Measurements from ENCODE around the gene SLC9A1. TPM values are rescaled to one million over a fixed set of nuclear protein-coding genes. Genes with fewer than 3 reads are reported as not detected.
"Not testable (repeated sequence)": the region's sequence is repeated elsewhere in the genome, so short reads cannot be mapped to it uniquely, and the experiment has no call there.

The SLC9A1 gene
- polyA plus RNA-seq (ENCODE audit: insufficient read length in 12 of 12), result 10 to 100 TPM in 11 of 12 donors, not detected in 1; 11.4 to 39.4 (median 15.3) TPM
- long read RNA-seq, donor 1, partial matches to known transcripts, result 7 of 8 reads
- long read RNA-seq, donor 1, other reads (novel, unspliced or antisense), result 0 of 8 reads
- long read RNA-seq, donor 2, full-length matches to known transcripts, result 1 of 1 reads
- long read RNA-seq, donor 2, partial matches to known transcripts, result 0 of 1 reads
- long read RNA-seq, donor 2, other reads (novel, unspliced or antisense), result 0 of 1 reads
- long read RNA-seq, donor 3, full-length matches to known transcripts, result 1 of 1 reads
- long read RNA-seq, donor 3, partial matches to known transcripts, result 0 of 1 reads
- long read RNA-seq, donor 3, other reads (novel, unspliced or antisense), result 0 of 1 reads
- long read RNA-seq, donor 4, full-length matches to known transcripts, result 2 of 2 reads
- long read RNA-seq, donor 4, partial matches to known transcripts, result 0 of 2 reads
- long read RNA-seq, donor 4, other reads (novel, unspliced or antisense), result 0 of 2 reads
- long read RNA-seq, donor 5, partial matches to known transcripts, result 7 of 13 reads
- long read RNA-seq, donor 5, other reads (novel, unspliced or antisense), result 6 of 13 reads
- long read RNA-seq, donor 6, result 0 reads
- long read RNA-seq, donor 7, result 0 reads
- long read RNA-seq, donor 8, full-length matches to known transcripts, result 1 of 1 reads
- long read RNA-seq, donor 8, partial matches to known transcripts, result 0 of 1 reads
- long read RNA-seq, donor 8, other reads (novel, unspliced or antisense), result 0 of 1 reads
- long read RNA-seq, donor 9, result 0 reads
- long read RNA-seq, donor 10, full-length matches to known transcripts, result 2 of 2 reads
- long read RNA-seq, donor 10, partial matches to known transcripts, result 0 of 2 reads
- long read RNA-seq, donor 10, other reads (novel, unspliced or antisense), result 0 of 2 reads
- long read RNA-seq, donor 11, result 0 reads

GRCh38 chr1:27154991-27155781, at the start of gene SLC9A1:
TSS of gene SLC9A1 (minus strand) at chr1:27155125. CDS start at chr1:27154334, 791 bp downstream.
- peak; percentile 96 for DNase-seq

DNA sequence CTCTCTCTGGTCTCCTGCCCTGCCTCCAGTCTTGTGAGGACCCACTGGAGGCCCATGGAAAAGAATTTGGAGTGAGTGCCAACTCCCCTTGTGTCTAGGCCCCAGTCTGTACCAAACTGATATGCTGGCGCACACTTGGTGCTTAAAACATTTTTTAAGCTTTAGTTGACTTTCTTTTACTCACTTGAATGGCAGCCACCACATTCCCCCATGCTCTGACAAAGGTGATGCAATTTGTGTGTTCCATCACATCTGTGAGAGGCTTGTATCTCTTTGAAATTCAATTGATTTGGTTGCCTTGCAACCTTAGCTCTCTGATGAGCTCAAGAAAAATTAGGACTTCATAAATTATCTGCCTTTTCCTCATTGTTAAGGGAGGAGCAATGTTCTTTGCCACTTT, 49.0 kb upstream of the SLC9A1 start:
- DNase-seq, result no peak

DNA sequence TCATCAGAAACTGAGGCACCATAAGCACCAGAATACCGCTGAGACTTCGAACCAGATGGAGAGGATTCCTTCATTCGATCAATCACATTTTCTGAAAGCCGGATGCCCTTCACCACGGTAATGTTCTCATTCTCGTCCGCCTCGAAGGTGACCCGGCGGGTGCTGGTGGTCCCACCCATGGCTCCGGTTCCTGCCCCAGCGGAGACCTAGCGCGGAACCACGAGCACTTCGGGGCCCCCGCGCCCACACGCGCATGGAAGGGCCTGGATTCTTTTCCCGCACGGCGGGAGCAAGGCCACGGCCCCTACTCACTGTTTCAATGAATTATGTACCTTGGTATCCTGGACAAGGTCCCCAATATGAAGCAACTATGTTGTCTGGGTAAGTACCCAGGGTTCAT, 46.4 kb upstream of the SLC9A1 start:
- no peak for DNase-seq

DNA sequence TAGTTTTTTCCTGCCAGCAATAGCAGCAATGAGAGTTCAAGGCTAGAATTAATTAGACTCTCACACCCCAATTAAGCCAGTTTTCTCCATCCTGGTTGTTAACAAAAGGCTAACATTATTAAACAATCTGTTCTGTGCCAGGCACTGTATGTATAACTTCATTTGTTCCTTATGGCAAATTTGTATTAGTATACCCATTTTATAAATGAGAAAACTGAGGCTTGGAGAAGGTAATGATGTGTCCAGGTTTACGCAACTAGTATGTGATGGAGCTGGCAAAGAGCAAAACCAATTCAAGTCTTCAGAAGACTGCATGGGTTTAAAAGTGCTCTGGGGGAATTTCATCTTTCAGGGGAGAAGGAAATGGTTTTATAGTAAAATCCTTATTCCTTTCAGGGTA, 38.3 kb upstream of the SLC9A1 start:
- DNase-seq, result no peak

DNA sequence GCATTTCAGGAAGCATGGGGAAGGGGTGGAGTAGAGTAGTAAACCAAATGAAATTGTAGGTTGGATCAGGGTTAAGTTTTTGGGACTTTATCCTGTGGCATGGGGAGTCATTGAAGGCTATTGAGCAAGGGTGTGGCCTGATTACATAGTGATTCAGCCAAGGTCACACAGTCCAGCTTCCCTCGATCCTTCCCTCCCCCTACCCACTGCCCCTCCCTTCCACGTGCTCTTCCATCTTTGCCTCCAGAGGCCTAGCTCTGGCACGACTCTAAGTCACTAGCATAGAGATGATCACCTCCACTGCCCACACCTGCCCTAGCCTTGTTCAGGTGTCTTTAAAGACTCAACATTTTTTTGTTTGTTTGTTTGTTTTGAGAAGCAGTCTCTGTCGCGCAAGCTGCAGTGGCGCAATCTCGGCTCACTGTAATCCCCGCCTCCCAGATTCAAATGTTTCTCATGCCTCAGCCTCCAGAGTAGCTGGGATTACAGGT, 37.2 kb upstream of the SLC9A1 start:
- DNase-seq, result no peak

GRCh38 chr1:27184665-27185064, 29.7 kb upstream of the SLC9A1 start:
- not testable (repeated sequence) for DNase-seq

DNA sequence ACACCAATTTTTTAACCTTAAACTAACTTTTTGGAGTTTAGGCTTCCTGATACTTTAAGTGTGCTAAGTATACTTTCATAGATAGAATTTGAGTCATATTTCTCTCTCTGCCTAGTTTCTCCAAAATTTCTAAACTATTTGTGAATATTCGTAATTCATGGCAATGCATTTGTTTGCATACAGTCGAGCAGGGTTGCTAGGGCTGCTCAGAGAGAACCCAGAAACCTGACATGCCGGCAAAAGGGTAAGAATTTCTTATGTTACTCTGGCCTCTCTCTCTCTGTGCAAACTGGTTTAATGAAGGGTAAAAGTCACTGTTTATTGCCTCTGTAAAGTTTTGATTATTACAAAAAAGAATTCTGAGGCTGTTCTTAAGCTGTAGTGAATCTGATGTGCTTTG, 25.1 kb upstream of the SLC9A1 start:
- DNase-seq, result no peak

DNA sequence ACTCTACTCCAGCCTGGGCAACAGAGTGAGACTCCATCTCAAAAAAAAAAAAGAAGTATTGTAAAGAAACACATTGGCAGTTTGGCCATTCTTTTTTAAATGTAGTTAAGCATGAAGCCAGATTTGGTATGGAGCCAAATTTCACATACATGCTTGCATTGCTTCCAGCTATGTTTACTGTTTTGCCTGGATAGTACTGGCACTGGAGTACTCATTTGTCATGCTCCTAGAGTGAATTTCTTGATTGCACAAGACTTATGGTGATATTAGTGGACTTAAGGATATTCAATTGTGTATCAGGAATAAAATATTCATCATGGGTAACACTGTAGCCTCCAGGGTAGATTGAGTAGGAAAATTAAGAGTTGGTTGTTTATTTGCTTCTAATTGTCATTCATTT, 24.5 kb upstream of the SLC9A1 start:
- no peak for DNase-seq

DNA sequence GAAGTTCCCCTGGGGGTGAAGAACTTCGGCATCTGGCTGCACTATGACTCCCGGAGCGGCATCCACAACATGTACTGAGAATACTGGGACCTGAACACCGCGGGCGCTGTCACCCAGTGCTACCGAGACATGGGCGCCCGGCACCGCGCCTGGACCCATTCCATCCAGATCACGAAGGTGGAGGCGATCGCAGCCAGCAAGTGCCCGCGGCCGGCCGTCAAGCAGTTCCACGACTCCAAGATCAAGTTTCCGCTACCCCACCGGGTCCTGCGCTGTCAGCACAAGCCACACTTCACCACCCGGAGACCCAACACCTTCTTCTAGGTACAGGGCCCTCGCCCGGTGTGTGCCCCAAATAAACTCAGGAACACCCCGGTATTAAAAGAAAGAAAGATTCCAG, 22.0 kb upstream of the SLC9A1 start:
- no peak for DNase-seq

DNA sequence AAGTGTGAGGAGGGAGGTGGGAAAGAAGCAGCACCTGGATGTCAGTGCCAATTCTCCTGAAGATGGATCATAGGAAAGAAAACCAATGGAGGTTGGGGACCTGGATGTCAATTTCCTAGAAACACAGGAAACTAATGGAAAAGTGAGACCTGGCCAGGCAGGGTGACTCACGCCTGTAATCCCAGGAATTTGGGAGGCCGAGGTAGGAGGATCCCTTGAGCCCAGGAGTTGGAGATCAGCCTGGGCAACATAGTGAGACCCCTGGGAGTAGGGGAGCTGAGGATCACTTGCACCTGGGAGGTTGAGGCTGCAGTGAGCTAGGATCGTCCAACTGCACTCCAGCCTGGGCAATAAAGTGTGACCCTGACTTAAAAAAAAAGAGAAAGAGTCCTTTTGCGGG, 21.4 kb upstream of the SLC9A1 start:
- no peak for DNase-seq

DNA sequence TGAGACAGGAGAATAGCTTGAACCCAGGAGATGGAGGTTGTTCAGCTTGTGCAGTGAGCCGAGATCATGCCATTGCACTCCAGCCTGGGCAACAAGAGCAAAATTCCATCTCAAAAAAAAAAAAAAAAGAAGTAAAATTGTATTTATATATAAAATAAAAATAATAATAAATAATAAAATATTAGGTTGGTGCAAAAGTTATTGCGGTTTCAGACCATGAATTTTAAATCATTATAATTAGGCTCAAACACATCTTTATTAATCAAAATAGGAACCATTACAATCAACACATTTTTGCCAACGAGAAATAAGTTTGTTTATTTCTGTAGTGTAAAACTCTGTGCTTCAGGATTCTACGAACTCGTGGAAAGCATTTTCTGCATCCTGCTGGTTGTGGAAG, 18.1 kb upstream of the SLC9A1 start:
- DNase-seq, result not testable (repeated sequence)

- DNase-seq, result no peak
Observed at GRCh38 chr1:27166929-27167328, 12.0 kb upstream of the SLC9A1 start.

DNA sequence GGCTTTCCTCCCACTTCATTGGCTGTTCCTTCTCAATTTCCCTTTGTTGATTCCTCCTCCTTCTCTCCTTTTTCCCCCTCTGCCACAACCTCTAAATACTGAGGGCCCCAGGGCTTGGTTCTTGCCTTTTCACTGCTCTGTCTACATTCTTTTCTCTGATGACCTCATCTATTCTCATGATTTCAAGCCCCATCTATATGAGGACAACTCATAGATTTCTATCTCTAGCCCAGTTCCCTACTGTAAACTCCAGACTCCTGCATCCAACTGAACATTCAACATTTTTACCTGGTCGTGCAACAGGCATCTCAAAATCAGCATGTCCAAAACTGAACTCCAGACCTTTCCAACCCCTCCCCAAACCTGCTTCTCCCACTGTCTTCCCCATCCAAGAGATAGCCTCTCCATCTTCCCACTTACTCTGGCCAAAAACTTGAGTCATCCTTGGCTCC, 11.5 kb upstream of the SLC9A1 start:
- DNase-seq, result no peak

- no peak for DNase-seq
Observed at GRCh38 chr1:27163093-27163492, 8.2 kb upstream of the SLC9A1 start.

DNA sequence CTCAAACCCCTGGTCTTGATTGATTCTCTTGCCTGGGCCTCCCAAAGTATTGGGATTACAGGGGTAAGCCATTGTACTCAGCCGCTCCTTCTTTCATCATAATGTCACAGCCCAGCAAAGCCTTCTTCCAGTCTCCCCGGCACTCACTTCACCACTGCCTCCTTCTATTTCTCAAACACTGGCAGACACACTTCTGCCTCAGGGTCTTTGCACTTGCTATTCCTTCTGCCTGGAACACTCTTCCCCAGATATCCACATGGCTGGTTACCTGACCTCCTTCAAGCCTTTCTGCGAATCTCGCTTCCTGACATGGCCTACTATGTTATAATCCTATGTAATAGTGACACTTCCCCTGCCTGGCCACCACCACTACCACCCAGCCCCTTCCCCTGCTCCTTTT, 7.2 kb upstream of the SLC9A1 start:
- no peak for DNase-seq

DNA sequence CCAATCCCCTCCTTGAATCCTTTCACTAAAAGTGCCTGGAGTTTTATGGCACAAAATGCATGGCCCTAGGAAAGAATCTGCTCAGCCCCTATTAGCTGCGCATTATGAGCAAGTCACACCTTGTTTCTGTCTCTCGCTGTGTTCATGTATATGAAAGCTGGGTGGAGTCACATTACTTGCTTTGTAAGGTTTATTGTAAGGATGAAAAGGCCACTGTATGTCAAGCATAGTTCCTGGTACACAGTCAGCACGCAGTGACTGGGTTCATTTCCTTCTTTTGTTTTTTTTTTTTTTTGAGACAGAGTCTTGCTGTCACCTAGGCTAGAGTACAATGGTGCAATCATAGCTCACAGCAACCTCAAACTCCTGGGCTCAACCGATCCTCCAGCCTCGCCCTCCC, 6.7 kb upstream of the SLC9A1 start:
- no peak for DNase-seq

DNA sequence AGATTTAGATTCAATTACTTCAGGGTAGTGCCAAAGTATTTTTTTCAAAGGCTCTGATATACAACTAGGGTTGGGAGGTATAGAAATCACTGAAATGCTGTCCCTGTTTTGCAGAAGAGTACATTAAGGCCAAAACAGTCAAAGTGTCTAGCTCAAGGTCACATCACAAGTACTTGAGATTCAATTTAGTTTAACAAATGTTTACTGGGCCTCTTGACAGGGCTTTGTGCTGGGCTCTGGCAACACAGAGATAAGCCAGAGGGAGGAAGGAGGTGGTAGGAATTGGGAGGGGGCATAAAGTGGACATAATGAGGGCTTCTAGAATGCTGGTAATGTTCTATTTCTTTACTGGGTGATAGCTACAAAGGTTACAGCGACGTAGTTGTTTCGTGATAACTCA, 2.3 kb upstream of the SLC9A1 start:
- DNase-seq, result no peak

- no peak for DNase-seq
Observed at GRCh38 chr1:27154469-27154990, 395 bp downstream of the SLC9A1 start.

- DNase-seq, result no peak
Observed at GRCh38 chr1:27153927-27154358, 982 bp downstream of the SLC9A1 start.

GRCh38 chr1:27153549-27153886, 1.4 kb downstream of the SLC9A1 start:
- DNase-seq, result no peak

GRCh38 chr1:27152829-27153548, 1.9 kb downstream of the SLC9A1 start:
- no peak for DNase-seq

Data from muscle of arm (tissue), 14 donors.